Ovary (tissue), 9 donors: ENCODE results near the gene MAP7. TPM values are rescaled to one million over a fixed set of nuclear protein-coding genes. Genes with fewer than 3 reads are reported as not detected.

Experiments used
- DNase-seq, 5 donors: peaks; one replicate each; pipeline ENCODE4 v3.0.0-alpha.2; 2019 to 2020
- H3K27ac ChIP-seq, 2 donors: fragments of 200-600 bp; one replicate each; pipeline versions ENCODE4 v1.5.1 to v1.8.0; 2019 to 2022
- H3K27me3 ChIP-seq: fragments of 200-600 bp; one replicate; pipeline ENCODE4 v1.8.0; 2022
- H3K36me3 ChIP-seq: fragments of 200-600 bp; sonication (generic); one replicate; pipeline ENCODE4 v1.5.1; 2019
- H3K4me1 ChIP-seq: one replicate; pipeline ENCODE4 v1.8.1; 2013; ENCODE audit warnings: mild to moderate bottlenecking, moderate library complexity; ENCODE audit not compliant: insufficient read depth
- H3K4me3 ChIP-seq: fragments of 200-600 bp; sonication (generic); one replicate; pipeline ENCODE4 v1.5.1; 2017
- H3K9me3 ChIP-seq, 2 donors: fragments of 200-600 bp in 1 of 2; sonication (generic) in 1 of 2; one replicate each; pipeline versions ENCODE4 v1.5.1 to v1.8.1; 2013 to 2019; ENCODE audit warnings: mild to moderate bottlenecking in 1 of 2, moderate library complexity in 1 of 2
- EP300 ChIP-seq: sonication (generic); formaldehyde crosslinking; IDR thresholded peaks from one replicate; pipeline ENCODE4 v1.6.1; 2017; ENCODE audit warnings: antibody characterized with exemption
- POLR2A ChIP-seq: fragments of 450-650 bp; IDR thresholded peaks from one replicate; pipeline ENCODE4 v1.6.1; 2017; ENCODE audit warnings: antibody characterized with exemption, mild to moderate bottlenecking, moderate library complexity
- WGBS, 3 donors: extraction: QIAGEN DNeasy Blood & Tissue Kit in 1 of 3; methylation state at CpG; one replicate each; pipeline versions ENCODE4 v1.1.5 to v1.1.7; 2013 to 2017; 5-methylcytosine and 5-hydroxymethylcytosine counted together
- intact Hi-C, 4 donors: fragments of 100-400 bp; cut with DNase I; formaldehyde crosslinking; loops; one replicate each; pipeline versions ENCODE4 v1.11.0 to v1.15.1; 2022 to 2023
- polyA plus RNA-seq, 2 donors: library from polyadenylated mRNA; stranded (reverse); fragments of 200-250 nt in 1 of 2; fragments of 350-450 nt in 1 of 2; fragmentation: Illumina TruSeq in 1 of 2; extraction: RNeasy Lipid Tissue Mini Kit (QIAGEN cat#74804) in 1 of 2; gene quantifications; one replicate each; pipeline ENCODE4 v1.2.3, GENCODE V29; 2013 to 2014
- total RNA-seq, 7 donors: library from RNA; depleted of rRNA in 2 of 7; stranded (reverse); fragments of >200 nt in 2 of 7; fragmentation: NEBNext Ultra II Directional in 3 of 7; extraction: Animal tissue kit (Norgen Biotek cat#: 25700) in 3 of 7; gene quantifications; one replicate each; pipeline versions ENCODE4 v1.1.0 to v1.2.4, GENCODE V29; 2016 to 2023
- TF ChIP-seq, protein P1 (sequence below), 3 donors: fragments of 450-650 bp in 2 of 3; fragments of 200-600 bp in 1 of 3; IDR thresholded peaks; one replicate each; pipeline versions ENCODE4 v1.5.1 to v1.8.0; 2016 to 2022; ENCODE audit warnings: antibody characterized with exemption in 3 of 3, mild to moderate bottlenecking in 1 of 3
- donor health status: DM: no; HTN: no; CAD: no; lungs with moderate emphysema.
- donor health status: DM: no; HTN: no; CAD: no.
- donor health status: Bipolar disorder and iron deficiency.
- donor health status: DM: yes; HTN: yes; CAD: no.
- donor health status: DM: no; HTN: no; CAD: no.
- donor health status: DM: yes; HTN: yes; CAD: no.

MAP7 gene
- total and polyA plus RNA-seq, 9 donors = 1.2 to 13.0 (median 3.6) TPM

DNA sequence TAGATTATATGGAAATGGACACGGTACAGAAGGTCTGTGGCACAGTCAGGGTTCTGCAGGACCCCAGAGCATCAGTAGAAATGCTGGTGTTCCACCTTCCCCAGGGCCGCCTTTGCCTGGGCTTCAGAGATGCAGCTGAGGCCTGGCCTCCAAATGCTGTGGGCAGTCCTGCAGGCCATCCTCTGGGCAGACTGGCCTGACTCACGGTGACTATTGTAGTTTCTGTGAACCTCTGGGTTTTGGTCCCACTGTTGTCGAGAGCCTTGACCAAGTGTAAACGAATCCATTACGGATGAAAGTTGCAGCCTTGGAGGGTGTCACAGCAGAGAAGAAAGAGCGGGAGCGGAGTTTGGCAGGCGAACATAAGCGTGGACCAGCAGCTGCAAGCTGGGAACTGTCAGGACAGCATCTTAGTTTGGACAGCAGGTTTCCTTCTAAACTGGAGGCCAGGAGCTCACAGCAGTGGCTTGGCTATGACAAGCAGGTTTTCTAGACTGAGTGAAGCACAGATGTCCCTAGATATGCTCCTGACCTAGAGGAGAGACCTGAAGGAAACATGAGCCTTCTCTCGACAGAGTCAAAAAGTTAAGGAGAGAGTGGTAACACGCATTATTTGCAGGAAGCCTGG lies 214.4 kb downstream of the MAP7 start:
- DNase-seq = peak; percentile 39 to 51 (median 50)
- H3K27me3 ChIP-seq = no peaks in the 10 kb centered on the region
- H3K4me1 ChIP-seq = peaks cover 3% of the 10 kb centered on the region
- WGBS, 3 donors = 33 to 40% (median 39%) methylated on average over 12 of the region's 12 CpGs
- TF ChIP-seq POLR2A (no peak), EP300 (no peak)
- TF ChIP-seq, protein P1, sequence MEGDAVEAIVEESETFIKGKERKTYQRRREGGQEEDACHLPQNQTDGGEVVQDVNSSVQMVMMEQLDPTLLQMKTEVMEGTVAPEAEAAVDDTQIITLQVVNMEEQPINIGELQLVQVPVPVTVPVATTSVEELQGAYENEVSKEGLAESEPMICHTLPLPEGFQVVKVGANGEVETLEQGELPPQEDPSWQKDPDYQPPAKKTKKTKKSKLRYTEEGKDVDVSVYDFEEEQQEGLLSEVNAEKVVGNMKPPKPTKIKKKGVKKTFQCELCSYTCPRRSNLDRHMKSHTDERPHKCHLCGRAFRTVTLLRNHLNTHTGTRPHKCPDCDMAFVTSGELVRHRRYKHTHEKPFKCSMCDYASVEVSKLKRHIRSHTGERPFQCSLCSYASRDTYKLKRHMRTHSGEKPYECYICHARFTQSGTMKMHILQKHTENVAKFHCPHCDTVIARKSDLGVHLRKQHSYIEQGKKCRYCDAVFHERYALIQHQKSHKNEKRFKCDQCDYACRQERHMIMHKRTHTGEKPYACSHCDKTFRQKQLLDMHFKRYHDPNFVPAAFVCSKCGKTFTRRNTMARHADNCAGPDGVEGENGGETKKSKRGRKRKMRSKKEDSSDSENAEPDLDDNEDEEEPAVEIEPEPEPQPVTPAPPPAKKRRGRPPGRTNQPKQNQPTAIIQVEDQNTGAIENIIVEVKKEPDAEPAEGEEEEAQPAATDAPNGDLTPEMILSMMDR (IDR thresholded peaks at IDR 0.05) = no peak
- no peaks in the 10 kb centered on the region for H3K36me3 ChIP-seq
- H3K9me3 ChIP-seq = no peaks in the 10 kb centered on the region
- no peak overlapping the region for H3K4me3 ChIP-seq
- intact Hi-C loops = no loop called here
- peak overlapping the region in 1 of 2 donors; percentile 55 for H3K27ac ChIP-seq

DNA sequence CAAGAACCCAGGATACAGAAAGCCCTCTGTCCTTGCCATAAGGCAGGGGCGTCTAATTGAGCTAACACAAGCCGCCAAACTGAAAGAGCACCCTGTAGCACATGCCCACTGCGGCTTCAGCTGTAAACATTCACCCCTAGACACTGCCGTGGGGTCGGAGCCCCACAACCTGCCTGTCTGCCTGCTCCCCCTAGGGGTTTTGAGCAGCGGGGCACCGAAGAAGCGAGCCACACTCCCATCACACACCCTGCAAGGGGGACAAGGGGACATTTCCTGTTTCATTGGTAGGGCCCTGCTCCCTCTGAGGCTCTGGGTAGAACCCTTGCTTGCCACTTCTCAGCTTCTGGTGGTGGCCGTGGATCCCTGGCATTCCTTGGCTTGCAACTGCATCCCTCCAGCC lies 215.4 kb downstream of the MAP7 start:
- DNase-seq = no peak
- no peaks in the 10 kb centered on the region for H3K27me3 ChIP-seq
- 88 to 93% (median 91%) methylated on average over 9 of the region's 9 CpGs for WGBS, 3 donors

DNA sequence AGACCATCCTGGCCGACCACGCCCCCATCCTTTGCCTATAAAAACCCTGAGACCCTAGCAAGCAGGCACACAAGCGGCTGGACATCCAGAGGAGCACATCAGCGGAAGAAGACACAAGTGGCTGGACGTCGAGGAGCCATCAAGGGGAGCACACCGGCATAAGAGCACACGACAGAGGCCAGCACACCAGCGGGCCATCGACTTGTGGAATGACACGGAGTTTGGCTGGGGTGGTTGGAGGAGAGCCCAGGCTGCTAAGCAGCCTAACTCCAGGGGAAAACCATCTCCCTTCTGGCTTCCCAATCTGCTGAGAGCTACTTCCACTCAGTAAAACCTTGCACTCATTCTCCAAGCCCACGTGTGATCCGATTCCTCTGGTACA lies 215.8 kb downstream of the MAP7 start:
- 85 to 91% (median 88%) methylated on average over 13 of the region's 13 CpGs for WGBS, 3 donors
- Histone ChIP-seq H3K9me3 (no peaks in the 10 kb centered on the region), H3K36me3 (no peaks in the 10 kb centered on the region), H3K4me1 (peaks cover 3% of the 10 kb centered on the region), H3K4me3 (no peak overlapping the region), H3K27me3 (no peaks in the 10 kb centered on the region), H3K27ac (no peak overlapping the region)
- DNase-seq = no peak
- TF ChIP-seq, protein P1 (IDR thresholded peaks at IDR 0.05) = no peak
- no peak for TF ChIP-seq POLR2A
- TF ChIP-seq EP300 = no peak
- intact Hi-C loops = no loop called here

More for the DNA sequence above, 215.4 kb downstream of the MAP7 start:
- no peak overlapping the region for H3K27ac ChIP-seq
- H3K36me3 ChIP-seq = no peaks in the 10 kb centered on the region
- H3K4me3 ChIP-seq = no peak overlapping the region
- peaks cover 3% of the 10 kb centered on the region for H3K4me1 ChIP-seq
- TF ChIP-seq EP300 = no peak
- no peak for TF ChIP-seq POLR2A
- TF ChIP-seq, protein P1 (IDR thresholded peaks at IDR 0.05) = no peak
- intact Hi-C loops = no loop called here
- no peaks in the 10 kb centered on the region for H3K9me3 ChIP-seq

DNA sequence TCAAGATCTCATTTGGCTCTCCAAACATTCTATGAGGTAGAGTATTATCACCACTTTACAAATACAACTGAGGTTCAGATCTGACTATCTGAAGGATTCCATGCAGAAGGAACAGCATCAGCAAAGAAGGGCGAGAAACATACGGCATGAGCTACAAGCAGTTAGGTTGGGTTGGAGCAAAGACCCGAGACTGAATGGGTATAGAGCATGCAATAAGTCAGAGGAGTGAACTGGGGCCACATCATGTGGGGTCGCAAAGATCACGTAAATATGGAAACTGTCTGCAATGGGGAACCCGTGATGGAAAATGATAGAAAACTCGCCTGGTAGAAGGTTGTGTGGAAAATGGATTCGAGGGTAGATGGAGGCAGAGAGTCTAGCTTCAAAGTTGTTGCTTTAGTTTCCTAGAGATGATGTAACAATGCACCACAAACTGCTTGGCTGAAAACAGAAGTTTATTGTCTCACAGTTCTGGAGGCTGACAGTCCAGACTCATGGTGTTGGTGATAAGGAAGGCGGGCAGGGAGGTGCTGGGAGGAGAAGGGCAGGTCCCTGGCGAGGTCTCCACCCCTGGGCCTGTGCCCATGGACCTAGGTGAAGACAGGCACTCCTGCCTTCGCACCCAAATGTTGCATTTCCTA lies 216.3 kb downstream of the MAP7 start:
- H3K27ac ChIP-seq = no peak overlapping the region
- WGBS, 3 donors = 91 to 93% (median 91%) methylated on average over 11 of the region's 11 CpGs
- H3K4me1 ChIP-seq = peaks cover 3% of the 10 kb centered on the region
- no peak for DNase-seq
- intact Hi-C loops = no loop called here
- TF ChIP-seq POLR2A (no peak), EP300 (no peak)
- TF ChIP-seq, protein P1 (IDR thresholded peaks at IDR 0.05) = no peak
- H3K4me3 ChIP-seq = no peak overlapping the region
- H3K9me3 ChIP-seq = no peaks in the 10 kb centered on the region
- H3K27me3 ChIP-seq = no peaks in the 10 kb centered on the region
- no peaks in the 10 kb centered on the region for H3K36me3 ChIP-seq
